IMR-90 (cell line): ENCODE results near the gene KLC4.

Source experiments
- BHLHE40 ChIP-seq: fragments of 150-350 bp; IDR thresholded peaks from 2 replicates; pipeline ENCODE4 v1.6.1; 2016; ENCODE audit warnings: mild to moderate bottlenecking, low read depth, low read length
- CEBPB ChIP-seq: IDR thresholded peaks from 2 replicates; pipeline ENCODE4 v1.6.1; 2012; ENCODE audit warnings: low read depth, low read length, improper control_type of control experiment
- CHD1 ChIP-seq: IDR thresholded peaks from 2 replicates; pipeline ENCODE4 v1.6.1; 2012; ENCODE audit warnings: low read depth, low read length, improper control_type of control experiment
- FOS ChIP-seq: fragments of 150-350 bp; IDR thresholded peaks from 2 replicates; pipeline ENCODE4 v1.6.1; 2016; ENCODE audit warnings: low read depth, low read length
- MAFK ChIP-seq: IDR thresholded peaks from 2 replicates; pipeline ENCODE4 v1.6.1; 2012; ENCODE audit warnings: low read depth, low read length, improper control_type of control experiment
- NFE2L2 ChIP-seq: fragments of 150-350 bp; IDR thresholded peaks from 2 replicates; pipeline ENCODE4 v1.6.1; 2016; ENCODE audit warnings: low read depth, mild to moderate bottlenecking, low read length
- POLR2A ChIP-seq: IDR thresholded peaks from 2 replicates; pipeline ENCODE4 v1.6.1; 2012; ENCODE audit warnings: mild to moderate bottlenecking, low read depth, low read length
- RAD21 ChIP-seq: IDR thresholded peaks from 2 replicates; pipeline ENCODE4 v1.6.1; 2012; ENCODE audit warnings: low read length, improper control_type of control experiment
- RCOR1 ChIP-seq: IDR thresholded peaks from 2 replicates; pipeline ENCODE4 v1.6.1; 2012; ENCODE audit warnings: mild to moderate bottlenecking, low read length, improper control_type of control experiment; ENCODE audit not compliant: insufficient replicate concordance
- RFX5 ChIP-seq: IDR thresholded peaks from 2 replicates; pipeline ENCODE4 v1.8.0; 2012; ENCODE audit warnings: low read depth, mild to moderate bottlenecking, low read length, moderate library complexity
- SMC3 ChIP-seq: fragments of 150-350 bp; IDR thresholded peaks from 2 replicates; pipeline ENCODE4 v1.6.1; 2016; ENCODE audit warnings: low read depth, mild to moderate bottlenecking, antibody characterized with exemption, low read length, moderate library complexity
- TF ChIP-seq, protein P1 (sequence below): conservative IDR thresholded peaks from 2 replicates; pipeline ENCODE4 v1.5.1; 2012; ENCODE audit warnings: mild to moderate bottlenecking, low read depth, low read length, improper control_type of control experiment
- TF ChIP-seq, protein P2 (sequence below): fragments of 150-350 bp; IDR thresholded peaks from 2 replicates; pipeline ENCODE4 v1.6.1; 2017; ENCODE audit warnings: mild to moderate bottlenecking, antibody characterized with exemption, low read length, low read depth
- TF ChIP-seq, protein P3 (sequence below): fragments of 150-350 bp; IDR thresholded peaks from 2 replicates; pipeline ENCODE4 v1.6.1; 2016; ENCODE audit warnings: low read depth, mild to moderate bottlenecking, low read length, moderate library complexity, borderline replicate concordance

DNA sequence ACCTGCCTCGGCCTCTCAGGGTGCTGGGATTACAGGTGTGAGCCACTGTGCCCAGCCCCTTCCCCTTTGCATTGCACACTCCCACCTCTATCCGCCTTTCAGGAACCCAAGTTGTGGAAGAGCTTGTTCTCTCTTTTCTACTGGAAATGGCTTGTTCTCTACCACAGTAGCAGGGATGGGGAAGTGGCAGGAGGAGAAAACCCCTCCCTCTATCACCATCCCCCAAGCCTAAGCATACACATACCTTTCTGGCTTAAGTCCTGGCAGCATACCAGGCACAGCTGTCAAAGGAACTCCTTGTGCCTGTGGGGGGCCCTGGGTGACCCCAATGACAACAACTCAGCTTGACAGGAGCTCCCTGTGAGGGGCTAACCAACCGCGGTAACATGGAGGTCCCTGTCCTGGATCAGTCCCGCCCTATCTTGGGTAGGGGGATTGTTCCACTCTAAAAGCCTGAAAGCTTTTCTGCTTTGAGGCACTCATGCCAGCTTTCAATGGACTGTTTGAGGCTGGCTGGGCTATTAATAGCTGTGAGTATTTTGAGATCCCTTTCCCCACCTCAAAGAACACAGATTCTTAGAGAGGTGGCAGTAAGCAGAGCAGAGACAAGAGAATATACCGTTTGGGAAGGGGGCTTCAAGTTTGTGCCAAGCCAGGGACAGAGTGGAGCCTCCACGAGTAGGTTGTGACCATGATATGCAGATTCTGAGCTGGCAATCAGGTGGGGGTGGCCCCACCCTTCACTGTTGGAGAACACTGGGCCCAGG, 43.1 kb upstream of the KLC4 start:
- TF ChIP-seq NFE2L2 (no peak), CHD1 (no peak), POLR2A (no peak), BHLHE40 (no peak), MAFK (no peak), RFX5 (no peak), CEBPB (no peak), RAD21 (no peak), SMC3 (no peak), FOS (no peak), RCOR1 (no peak)
- TF ChIP-seq, protein P1, sequence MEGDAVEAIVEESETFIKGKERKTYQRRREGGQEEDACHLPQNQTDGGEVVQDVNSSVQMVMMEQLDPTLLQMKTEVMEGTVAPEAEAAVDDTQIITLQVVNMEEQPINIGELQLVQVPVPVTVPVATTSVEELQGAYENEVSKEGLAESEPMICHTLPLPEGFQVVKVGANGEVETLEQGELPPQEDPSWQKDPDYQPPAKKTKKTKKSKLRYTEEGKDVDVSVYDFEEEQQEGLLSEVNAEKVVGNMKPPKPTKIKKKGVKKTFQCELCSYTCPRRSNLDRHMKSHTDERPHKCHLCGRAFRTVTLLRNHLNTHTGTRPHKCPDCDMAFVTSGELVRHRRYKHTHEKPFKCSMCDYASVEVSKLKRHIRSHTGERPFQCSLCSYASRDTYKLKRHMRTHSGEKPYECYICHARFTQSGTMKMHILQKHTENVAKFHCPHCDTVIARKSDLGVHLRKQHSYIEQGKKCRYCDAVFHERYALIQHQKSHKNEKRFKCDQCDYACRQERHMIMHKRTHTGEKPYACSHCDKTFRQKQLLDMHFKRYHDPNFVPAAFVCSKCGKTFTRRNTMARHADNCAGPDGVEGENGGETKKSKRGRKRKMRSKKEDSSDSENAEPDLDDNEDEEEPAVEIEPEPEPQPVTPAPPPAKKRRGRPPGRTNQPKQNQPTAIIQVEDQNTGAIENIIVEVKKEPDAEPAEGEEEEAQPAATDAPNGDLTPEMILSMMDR: no peak
- TF ChIP-seq, protein P2, sequence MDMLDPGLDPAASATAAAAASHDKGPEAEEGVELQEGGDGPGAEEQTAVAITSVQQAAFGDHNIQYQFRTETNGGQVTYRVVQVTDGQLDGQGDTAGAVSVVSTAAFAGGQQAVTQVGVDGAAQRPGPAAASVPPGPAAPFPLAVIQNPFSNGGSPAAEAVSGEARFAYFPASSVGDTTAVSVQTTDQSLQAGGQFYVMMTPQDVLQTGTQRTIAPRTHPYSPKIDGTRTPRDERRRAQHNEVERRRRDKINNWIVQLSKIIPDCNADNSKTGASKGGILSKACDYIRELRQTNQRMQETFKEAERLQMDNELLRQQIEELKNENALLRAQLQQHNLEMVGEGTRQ: no peak
- TF ChIP-seq, protein P3, sequence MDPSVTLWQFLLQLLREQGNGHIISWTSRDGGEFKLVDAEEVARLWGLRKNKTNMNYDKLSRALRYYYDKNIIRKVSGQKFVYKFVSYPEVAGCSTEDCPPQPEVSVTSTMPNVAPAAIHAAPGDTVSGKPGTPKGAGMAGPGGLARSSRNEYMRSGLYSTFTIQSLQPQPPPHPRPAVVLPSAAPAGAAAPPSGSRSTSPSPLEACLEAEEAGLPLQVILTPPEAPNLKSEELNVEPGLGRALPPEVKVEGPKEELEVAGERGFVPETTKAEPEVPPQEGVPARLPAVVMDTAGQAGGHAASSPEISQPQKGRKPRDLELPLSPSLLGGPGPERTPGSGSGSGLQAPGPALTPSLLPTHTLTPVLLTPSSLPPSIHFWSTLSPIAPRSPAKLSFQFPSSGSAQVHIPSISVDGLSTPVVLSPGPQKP: no peak
